Esophagus squamous epithelium (tissue), 4 donors: ENCODE data around the gene NLRP13.

ENCODE experiments used
- POLR2A ChIP-seq, 4 donors: fragments of 450-650 bp; IDR thresholded peaks; one replicate each; pipeline ENCODE4 v1.6.1; 2017; ENCODE audit warnings: antibody characterized with exemption in 4 of 4, mild to moderate bottlenecking in 4 of 4, moderate library complexity in 3 of 4
- TF ChIP-seq, protein P1 (sequence below), 6 experiments: fragments of 450-650 bp in 4 of 6; fragments of 200-600 bp in 2 of 6; sonication (generic) in 2 of 6; IDR thresholded peaks; one replicate each; pipeline ENCODE4 v1.5.1; 2016 to 2019; ENCODE audit warnings: antibody characterized with exemption in 6 of 6, mild to moderate bottlenecking in 4 of 6, moderate library complexity in 4 of 6

DNA sequence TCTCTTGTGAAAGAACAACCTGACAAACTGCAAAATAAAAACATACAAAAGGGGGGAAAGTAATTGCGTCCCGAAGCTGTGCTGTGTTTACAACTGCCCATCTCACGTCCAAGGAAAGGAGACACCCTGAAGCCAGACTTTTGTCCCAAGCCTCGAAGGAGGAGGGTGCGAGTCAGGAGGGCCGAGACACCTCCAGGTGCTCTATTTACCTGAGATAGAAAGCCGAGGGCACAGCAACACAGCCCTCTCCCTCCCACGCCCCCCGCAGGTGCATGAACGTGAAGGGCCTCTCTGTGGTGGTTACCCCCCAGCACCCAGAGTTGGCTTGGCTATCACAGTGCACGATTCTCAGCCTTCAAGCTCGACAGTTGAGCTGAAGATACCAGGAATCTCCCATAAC is 33.2 kb downstream of the NLRP13 start:
- TF ChIP-seq, protein P1, sequence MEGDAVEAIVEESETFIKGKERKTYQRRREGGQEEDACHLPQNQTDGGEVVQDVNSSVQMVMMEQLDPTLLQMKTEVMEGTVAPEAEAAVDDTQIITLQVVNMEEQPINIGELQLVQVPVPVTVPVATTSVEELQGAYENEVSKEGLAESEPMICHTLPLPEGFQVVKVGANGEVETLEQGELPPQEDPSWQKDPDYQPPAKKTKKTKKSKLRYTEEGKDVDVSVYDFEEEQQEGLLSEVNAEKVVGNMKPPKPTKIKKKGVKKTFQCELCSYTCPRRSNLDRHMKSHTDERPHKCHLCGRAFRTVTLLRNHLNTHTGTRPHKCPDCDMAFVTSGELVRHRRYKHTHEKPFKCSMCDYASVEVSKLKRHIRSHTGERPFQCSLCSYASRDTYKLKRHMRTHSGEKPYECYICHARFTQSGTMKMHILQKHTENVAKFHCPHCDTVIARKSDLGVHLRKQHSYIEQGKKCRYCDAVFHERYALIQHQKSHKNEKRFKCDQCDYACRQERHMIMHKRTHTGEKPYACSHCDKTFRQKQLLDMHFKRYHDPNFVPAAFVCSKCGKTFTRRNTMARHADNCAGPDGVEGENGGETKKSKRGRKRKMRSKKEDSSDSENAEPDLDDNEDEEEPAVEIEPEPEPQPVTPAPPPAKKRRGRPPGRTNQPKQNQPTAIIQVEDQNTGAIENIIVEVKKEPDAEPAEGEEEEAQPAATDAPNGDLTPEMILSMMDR (IDR thresholded peaks at IDR 0.05): no peak
- TF ChIP-seq POLR2A (IDR thresholded peaks at IDR 0.05): no peak
